Fibroblast of villous mesenchyme (primary cell): ENCODE measurements around the gene BEST2. TPM values are rescaled to one million over a fixed set of nuclear protein-coding genes. Genes with fewer than 3 reads are reported as not detected.

Experiments
- DNase-seq: peaks from one replicate; pipeline ENCODE4 v3.0.0-alpha.2; 2010; ENCODE audit warnings: low read depth
- H3K4me3 ChIP-seq: 2 replicates; pipeline ENCODE4 v1.5.1; 2011; ENCODE audit warnings: low read depth, mild to moderate bottlenecking, low read length
- total RNA-seq: library from RNA; depleted of rRNA; stranded (reverse); fragments of >200 nt; gene quantifications from 2 replicates; pipeline ENCODE4 v1.2.3, GENCODE V29; 2012
- TF ChIP-seq, protein P1 (sequence below): IDR thresholded peaks from 2 replicates; pipeline ENCODE4 v1.5.1; 2012; ENCODE audit warnings: low read depth, mild to moderate bottlenecking, low read length; ENCODE audit not compliant: insufficient read depth

Gene BEST2
- total RNA-seq, 1 donor: not detected

DNA sequence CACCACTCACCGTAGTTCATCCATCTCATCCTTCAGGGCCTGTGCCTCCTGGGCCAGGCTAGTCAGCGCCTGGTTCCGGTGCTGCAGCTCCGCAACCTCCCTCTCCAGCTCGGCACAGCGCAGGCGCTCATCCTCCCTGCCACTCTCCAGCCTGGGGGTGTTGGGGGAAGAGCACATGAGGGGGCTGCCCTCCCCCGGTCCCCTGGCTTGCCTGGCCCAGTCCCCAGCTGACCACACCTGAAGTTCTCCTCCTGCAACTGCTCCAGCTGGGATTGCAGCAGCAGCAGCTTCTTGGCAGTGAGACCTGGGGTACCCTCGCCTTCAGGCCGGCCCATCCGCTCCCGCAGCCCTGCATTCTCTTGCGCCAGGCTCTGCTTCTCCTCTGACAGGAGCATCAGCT is 19.3 kb downstream of the BEST2 start:
- no peak for DNase-seq
- TF ChIP-seq, protein P1, sequence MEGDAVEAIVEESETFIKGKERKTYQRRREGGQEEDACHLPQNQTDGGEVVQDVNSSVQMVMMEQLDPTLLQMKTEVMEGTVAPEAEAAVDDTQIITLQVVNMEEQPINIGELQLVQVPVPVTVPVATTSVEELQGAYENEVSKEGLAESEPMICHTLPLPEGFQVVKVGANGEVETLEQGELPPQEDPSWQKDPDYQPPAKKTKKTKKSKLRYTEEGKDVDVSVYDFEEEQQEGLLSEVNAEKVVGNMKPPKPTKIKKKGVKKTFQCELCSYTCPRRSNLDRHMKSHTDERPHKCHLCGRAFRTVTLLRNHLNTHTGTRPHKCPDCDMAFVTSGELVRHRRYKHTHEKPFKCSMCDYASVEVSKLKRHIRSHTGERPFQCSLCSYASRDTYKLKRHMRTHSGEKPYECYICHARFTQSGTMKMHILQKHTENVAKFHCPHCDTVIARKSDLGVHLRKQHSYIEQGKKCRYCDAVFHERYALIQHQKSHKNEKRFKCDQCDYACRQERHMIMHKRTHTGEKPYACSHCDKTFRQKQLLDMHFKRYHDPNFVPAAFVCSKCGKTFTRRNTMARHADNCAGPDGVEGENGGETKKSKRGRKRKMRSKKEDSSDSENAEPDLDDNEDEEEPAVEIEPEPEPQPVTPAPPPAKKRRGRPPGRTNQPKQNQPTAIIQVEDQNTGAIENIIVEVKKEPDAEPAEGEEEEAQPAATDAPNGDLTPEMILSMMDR: no peak

DNA sequence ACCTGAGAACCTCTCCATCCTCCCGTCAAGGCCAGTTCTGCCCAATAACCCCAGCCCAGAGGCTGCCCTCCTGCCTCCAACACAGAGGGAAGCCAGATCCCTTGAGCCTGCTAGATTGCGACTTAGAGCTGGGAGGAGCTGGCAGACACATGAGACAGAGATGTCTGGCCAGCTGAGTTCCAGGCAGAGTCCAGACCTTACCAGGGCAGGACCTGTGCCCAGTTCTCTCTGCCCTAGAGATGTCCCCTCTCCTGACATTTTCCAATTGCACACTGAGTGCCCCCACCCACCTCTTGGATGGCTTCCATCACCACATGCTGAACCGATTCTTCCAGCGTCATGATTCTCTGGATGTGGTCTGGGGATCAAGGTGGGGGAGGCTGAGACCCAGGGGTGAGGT is 20.7 kb downstream of the BEST2 start:
- TF ChIP-seq, protein P1: no peak
- no peak for DNase-seq
- no peak overlapping the region for H3K4me3 ChIP-seq

More for the DNA sequence above, 19.3 kb downstream of the BEST2 start:
- H3K4me3 ChIP-seq: no peak overlapping the region

DNA sequence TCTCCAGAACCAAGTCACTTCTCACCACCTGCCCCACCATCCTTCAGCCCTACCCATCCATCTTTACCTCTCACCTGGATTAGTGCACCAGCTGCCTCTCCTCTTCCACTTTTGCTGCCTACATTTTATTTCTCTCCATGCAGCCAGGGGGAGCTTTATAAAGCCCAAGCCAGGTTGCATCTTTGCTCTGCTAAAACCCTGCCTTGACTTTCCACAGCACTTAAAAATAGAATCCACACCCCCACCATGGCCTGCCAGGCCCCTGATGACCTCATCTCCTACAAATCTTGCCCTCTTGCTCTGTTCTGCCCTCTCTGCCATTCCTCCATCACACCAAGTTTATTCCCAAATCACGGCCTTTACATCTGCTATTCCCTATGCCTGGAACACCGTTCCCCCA is 22.0 kb downstream of the BEST2 start:
- H3K4me3 ChIP-seq: no peak overlapping the region
- DNase-seq: peak; percentile 40
- TF ChIP-seq, protein P1: peak; percentile 48

DNA sequence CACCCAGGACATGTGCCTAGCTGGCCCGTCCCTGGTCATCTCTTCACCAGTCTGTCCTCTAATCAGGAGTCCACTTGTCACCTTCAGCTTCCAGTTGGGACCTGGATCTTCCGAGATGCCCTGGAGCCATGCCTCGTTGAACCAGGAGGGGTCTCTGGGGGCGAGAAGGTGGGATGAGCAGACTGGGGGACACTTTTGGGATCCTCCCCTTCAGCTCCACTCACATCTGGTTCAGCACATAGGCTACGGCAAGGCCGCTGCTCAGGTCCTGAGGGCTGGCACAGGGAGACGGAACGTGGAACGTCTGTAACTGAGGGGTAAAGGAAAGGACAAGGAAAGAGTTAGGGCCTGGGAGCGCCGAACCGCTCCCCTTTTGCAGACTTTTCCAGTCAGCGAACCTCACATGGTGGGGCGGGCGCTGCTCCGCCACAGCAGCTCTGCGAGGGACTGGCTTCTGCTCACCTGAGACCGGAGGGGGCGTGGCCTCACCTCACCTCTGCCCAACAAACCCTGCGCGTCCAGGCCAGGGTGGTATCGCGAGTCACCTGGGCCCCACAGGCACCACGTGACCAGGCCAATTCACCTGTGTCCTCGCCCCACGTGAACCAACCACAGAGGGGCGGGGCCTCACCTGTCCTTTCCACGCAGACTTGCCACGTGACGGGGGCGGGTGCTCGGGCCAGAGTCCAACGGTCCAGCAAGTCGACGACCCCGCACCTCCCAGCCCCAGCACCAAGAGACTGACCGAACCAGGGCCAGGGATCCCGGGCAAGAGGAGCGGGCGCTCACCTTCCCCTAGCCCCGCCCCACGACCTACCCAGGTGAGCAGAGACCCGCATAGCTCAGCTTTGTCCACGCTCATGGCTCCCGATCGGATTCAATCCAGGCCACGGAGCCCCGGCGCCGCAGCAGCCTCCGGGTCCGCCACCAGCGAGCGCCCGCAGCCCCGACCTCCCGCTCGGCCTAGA is 23.3 kb downstream of the BEST2 start, which contains the start of gene HOOK2:
HOOK2 (minus strand) TSS at position 965 of the 968 bp plus-strand sequence; CDS start at position 862, 103 bp downstream.
- peak within 1 kb of the TSS; percentile 73 for H3K4me3 ChIP-seq
- TF ChIP-seq, protein P1: no peak
- DNase-seq: no peak

DNA sequence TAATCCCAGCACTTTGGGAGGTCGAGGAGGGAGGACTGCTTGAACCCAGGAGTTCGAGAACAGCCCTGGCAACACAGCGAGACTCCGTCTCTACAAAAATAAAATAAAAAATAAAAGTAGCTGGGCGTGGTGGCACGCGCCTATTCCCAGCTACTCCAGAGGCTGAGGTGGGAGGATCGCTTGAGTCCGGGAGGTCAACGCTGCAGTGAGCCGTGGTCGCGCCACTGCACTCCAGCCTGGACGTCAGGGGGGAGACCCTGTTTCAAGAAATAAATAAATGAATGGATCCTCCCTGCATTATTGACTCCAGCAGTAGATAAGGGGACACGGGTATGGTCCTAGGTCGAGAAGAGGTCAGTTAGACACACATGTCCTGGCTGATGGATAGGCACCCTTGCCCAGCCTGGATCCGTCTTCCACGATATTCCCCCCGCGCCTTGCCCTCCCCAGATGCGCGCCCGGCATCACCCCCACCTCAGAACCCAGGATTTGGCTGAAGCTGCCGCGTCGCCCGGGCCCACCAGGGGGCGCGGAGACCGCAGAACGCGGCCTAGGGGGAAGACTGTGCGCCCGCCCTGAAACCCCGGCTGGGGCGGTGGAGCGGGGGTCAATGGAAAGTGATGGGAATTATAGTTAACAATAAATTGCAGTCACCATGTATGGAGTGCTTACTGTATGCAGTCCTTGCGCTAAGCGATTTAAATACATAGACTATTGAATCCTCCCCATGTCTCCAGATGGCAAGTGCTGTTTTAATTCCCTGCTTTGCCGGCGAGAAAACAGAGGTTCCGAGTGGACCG is 25.8 kb downstream of the BEST2 start:
- H3K4me3 ChIP-seq: peak overlapping the region; percentile 66
- DNase-seq: peak; percentile 80
- TF ChIP-seq, protein P1: peak; percentile 93

DNA sequence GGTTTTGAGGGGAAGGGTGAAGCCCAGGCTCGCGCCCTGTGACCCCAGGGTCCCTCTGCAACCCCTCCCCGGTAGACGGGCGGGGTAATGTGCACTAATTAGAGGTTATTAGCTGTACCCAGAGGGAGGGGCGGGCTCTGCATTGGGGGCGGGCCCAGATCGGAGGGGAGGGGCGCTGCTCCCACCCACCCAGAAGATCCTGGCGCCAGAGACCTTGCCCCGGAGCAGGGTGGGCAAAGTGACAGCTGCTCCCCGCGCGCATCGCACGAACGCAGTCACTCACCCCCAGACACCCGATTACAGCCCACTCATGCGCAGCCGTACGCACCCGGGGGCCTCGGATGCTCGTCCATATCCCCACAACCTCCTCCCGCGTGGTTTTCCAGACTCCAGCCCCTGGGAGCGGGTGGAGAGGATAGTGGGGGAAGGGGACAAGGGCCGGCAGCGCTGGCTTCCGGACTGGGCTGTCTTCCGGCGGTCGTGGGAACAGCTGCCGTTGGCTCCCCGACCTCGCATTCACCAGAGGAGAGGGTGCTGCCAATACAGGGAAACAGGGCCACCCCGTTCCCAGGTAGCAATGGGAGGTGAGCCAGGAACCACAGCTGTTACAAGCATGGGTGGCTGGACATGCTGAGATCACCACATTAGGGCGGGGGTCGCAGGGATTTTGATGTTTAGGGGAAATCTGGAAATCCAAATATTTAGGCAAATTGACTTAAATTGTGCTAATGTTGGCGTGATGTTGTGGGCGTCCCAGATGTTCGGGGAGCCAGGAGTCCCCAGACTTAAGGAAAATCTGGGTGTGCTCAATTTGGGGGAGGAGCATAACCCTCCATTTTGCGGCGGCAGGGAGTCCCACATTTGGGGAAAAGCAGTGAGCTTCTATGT is 26.7 kb downstream of the BEST2 start:
- DNase-seq: peak; percentile 88
- peak overlapping the region; percentile 66 for H3K4me3 ChIP-seq
- TF ChIP-seq, protein P1: no peak
